Caco-2 (cell line): ENCODE results near the gene CASQ2. TPM values are rescaled to one million over a fixed set of nuclear protein-coding genes. Genes with fewer than 3 reads are reported as not detected.

Source experiments
- BruUV-seq: library from RNA; stranded (reverse); fragments of 400-500 nt; replicated peaks from 2 replicates; lab custom pipeline; 2021; lab: Mats Ljungman, UMichigan
- CTCF ChIA-PET: fragments of 300-600 bp; sonication (Branson Sonifier 250); formaldehyde crosslinking; loops from one replicate; lab custom pipeline; 2022; ENCODE audit warnings: antibody characterized with exemption; lab: Charles Lee
- POLR2A ChIA-PET: fragments of 300-600 bp; sonication (Branson Sonifier 250); formaldehyde crosslinking; loops from one replicate; lab custom pipeline; 2022; ENCODE audit warnings: antibody characterized with exemption; lab: Charles Lee
- DNase-seq, 2 experiments: peaks; one replicate each; pipeline versions ENCODE4 v3.0.0 to v3.0.0-alpha.2; 2020 to 2022
- H3K27me3 ChIP-seq: replicated peaks from 2 replicates; pipeline ENCODE4 v1.6.0; 2011; ENCODE audit warnings: low read length; ENCODE audit not compliant: control insufficient read depth, insufficient read depth
- H3K36me3 ChIP-seq: 2 replicates; pipeline ENCODE4 v1.5.1; 2011; ENCODE audit warnings: low read length; ENCODE audit not compliant: control insufficient read depth, insufficient read depth
- H3K4me1 ChIP-seq: fragments of 250-450 bp; sonication (Bioruptor Pico); 2 replicates; pipeline ENCODE4 v1.5.1; 2020; ENCODE audit warnings: mild to moderate bottlenecking
- H3K4me3 ChIP-seq: 2 replicates; pipeline ENCODE4 v1.5.1; 2011; ENCODE audit warnings: low read depth, mild to moderate bottlenecking, control low read depth, low read length
- H3K9me3 ChIP-seq: fragments of 250-450 bp; sonication (Bioruptor Pico); 2 replicates; pipeline ENCODE4 v1.5.1; 2020; ENCODE audit warnings: mild to moderate bottlenecking, moderate library complexity
- H3K27ac Mint-ChIP-seq: one replicate; pipeline ENCODE4 v1.8.0; 2022; ENCODE audit warnings: mixed read lengths; ENCODE audit not compliant: unreplicated experiment
- H3K27me3 Mint-ChIP-seq: one replicate; pipeline ENCODE4 v1.8.0; 2022; ENCODE audit warnings: mixed read lengths; ENCODE audit not compliant: insufficient read depth, unreplicated experiment
- H3K36me3 Mint-ChIP-seq: one replicate; pipeline ENCODE4 v1.8.0; 2022; ENCODE audit warnings: mild to moderate bottlenecking, mixed read lengths; ENCODE audit not compliant: insufficient read depth, unreplicated experiment
- H3K4me1 Mint-ChIP-seq: one replicate; pipeline ENCODE4 v1.8.0; 2022; ENCODE audit warnings: low read depth, mixed read lengths; ENCODE audit not compliant: unreplicated experiment
- H3K4me3 Mint-ChIP-seq: one replicate; pipeline ENCODE4 v1.8.0; 2022; ENCODE audit warnings: mild to moderate bottlenecking, moderate library complexity, mixed read lengths; ENCODE audit not compliant: unreplicated experiment
- H3K9me3 Mint-ChIP-seq: one replicate; pipeline ENCODE4 v1.8.0; 2022; ENCODE audit warnings: mixed read lengths; ENCODE audit not compliant: unreplicated experiment
- intact Hi-C: fragments of 100-400 bp; cut with micrococcal nuclease; formaldehyde crosslinking; loops from one replicate; pipeline ENCODE4 v1.10.0; 2022; ENCODE audit not compliant: unreplicated experiment
- total RNA-seq: library from RNA; stranded (reverse); gene quantifications from 2 replicates; pipeline ENCODE4 v1.2.3, GENCODE V29; 2022
- TF ChIP-seq, protein P1 (sequence below), 2 experiments: fragments of 200-600 bp in 1 of 2; IDR thresholded peaks; 1 replicate in 1 of 2; 2 replicates in 1 of 2; pipeline versions ENCODE4 v1.5.1 to v1.8.0; 2011 to 2022; ENCODE audit warnings: antibody characterized with exemption in 1 of 2, control low read depth in 1 of 2, inconsistent platforms in 1 of 2, low read depth in 1 of 2, low read length in 1 of 2, mild to moderate bottlenecking in 1 of 2, moderate library complexity in 1 of 2; ENCODE audit not compliant: insufficient read depth in 1 of 2, severe bottlenecking in 1 of 2, unreplicated experiment in 1 of 2

CASQ2 gene
- total RNA-seq, 1 experiment from 2014 or later = 0.18 TPM

DNA sequence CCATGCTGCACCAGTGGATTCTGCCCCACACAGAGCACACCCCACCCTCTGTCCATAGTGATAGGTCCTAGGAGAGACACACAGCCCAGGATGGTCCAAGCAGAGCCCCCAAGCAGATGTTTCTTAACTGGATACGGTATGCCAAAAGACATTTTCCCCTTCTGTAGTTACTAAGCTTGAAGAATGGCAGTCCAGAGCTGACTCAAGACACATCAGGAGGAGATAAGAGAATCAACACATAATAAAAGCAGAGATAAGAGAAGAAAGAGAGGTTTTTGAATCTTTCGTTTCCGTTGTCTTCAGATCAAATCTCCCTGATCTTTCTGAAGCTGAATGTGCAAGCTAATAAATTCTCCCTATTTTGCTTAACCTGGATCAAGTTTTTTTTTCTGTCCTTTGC is 21.8 kb upstream of the CASQ2 start:
- Histone ChIP-seq H3K27me3 (no peaks in the 10 kb centered on the region), H3K4me1 (peaks cover 11% of the 10 kb centered on the region; the same call in 1 of the 2 replicates), H3K9me3 (no peaks in the 10 kb centered on the region), H3K4me3 (no peak overlapping the region), H3K36me3 (no peaks in the 10 kb centered on the region)
- peaks cover 9% of the 10 kb centered on the region for H3K9me3 Mint-ChIP-seq
- H3K4me1 Mint-ChIP-seq = peaks cover 9% of the 10 kb centered on the region
- H3K27ac Mint-ChIP-seq = peak overlapping the region; percentile 57
- H3K27me3 Mint-ChIP-seq = no peaks in the 10 kb centered on the region
- no peaks in the 10 kb centered on the region for H3K36me3 Mint-ChIP-seq
- ChIA-PET POLR2A (no interaction called here), CTCF (interaction anchor here (0.7 kb wide), 1 partner anchor 17 kb away, joined by 3 read pairs; no protein-coding TSS in a partner anchor)
- intact Hi-C loops = no loop called here
- no TSS peak for BruUV-seq
- no peak for DNase-seq
- peak overlapping the region; percentile 56 for H3K4me3 Mint-ChIP-seq
- TF ChIP-seq, protein P1, sequence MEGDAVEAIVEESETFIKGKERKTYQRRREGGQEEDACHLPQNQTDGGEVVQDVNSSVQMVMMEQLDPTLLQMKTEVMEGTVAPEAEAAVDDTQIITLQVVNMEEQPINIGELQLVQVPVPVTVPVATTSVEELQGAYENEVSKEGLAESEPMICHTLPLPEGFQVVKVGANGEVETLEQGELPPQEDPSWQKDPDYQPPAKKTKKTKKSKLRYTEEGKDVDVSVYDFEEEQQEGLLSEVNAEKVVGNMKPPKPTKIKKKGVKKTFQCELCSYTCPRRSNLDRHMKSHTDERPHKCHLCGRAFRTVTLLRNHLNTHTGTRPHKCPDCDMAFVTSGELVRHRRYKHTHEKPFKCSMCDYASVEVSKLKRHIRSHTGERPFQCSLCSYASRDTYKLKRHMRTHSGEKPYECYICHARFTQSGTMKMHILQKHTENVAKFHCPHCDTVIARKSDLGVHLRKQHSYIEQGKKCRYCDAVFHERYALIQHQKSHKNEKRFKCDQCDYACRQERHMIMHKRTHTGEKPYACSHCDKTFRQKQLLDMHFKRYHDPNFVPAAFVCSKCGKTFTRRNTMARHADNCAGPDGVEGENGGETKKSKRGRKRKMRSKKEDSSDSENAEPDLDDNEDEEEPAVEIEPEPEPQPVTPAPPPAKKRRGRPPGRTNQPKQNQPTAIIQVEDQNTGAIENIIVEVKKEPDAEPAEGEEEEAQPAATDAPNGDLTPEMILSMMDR (IDR thresholded peaks at IDR 0.05; ENCODE audit: insufficient read depth in 1 of 2, low read depth in 1 of 2, low read length in 1 of 2, severe bottlenecking in 1 of 2, unreplicated experiment in 1 of 2) = no peak

GRCh38 chr1:115783311-115783710 is 14.8 kb upstream of the CASQ2 start:
- CTCF ChIA-PET = interaction anchor here (1.0 to 1.9 kb wide), 5 partner anchors 12 to 198 kb away, joined by 3 to 6 read pairs (median 3); no protein-coding TSS in a partner anchor
- peak overlapping the region; percentile 91 for H3K27ac Mint-ChIP-seq
- no peaks in the 10 kb centered on the region for H3K36me3 Mint-ChIP-seq
- POLR2A ChIA-PET = no interaction called here
- no peak overlapping the region for H3K4me3 Mint-ChIP-seq
- peaks cover 7% of the 10 kb centered on the region for H3K4me1 Mint-ChIP-seq
- BruUV-seq = no TSS peak
- DNase-seq = no peak
- H3K27me3 Mint-ChIP-seq = no peaks in the 10 kb centered on the region
- Histone ChIP-seq H3K9me3 (no peaks in the 10 kb centered on the region), H3K27me3 (no peaks in the 10 kb centered on the region), H3K4me1 (peaks cover 17% of the 10 kb centered on the region; the same call in 1 of the 2 replicates), H3K36me3 (no peaks in the 10 kb centered on the region), H3K4me3 (no peak overlapping the region)
- TF ChIP-seq, protein P1 (IDR thresholded peaks at IDR 0.05; ENCODE audit: insufficient read depth in 1 of 2, low read depth in 1 of 2, low read length in 1 of 2, severe bottlenecking in 1 of 2, unreplicated experiment in 1 of 2) = no peak
- intact Hi-C loops = no loop called here
- H3K9me3 Mint-ChIP-seq = peaks cover 9% of the 10 kb centered on the region

GRCh38 chr1:115782571-115783281 is 14.2 kb upstream of the CASQ2 start:
- POLR2A ChIA-PET = no interaction called here
- DNase-seq = peak; percentile 66

More at GRCh38 chr1:115782571-115783281, 14.2 kb upstream of the CASQ2 start:
- intact Hi-C loops = no loop called here
- Mint-ChIP-seq H3K27ac (peak overlapping the region; percentile 91), H3K27me3 (no peaks in the 10 kb centered on the region), H3K36me3 (no peaks in the 10 kb centered on the region), H3K4me1 (peaks cover 7% of the 10 kb centered on the region), H3K4me3 (peak overlapping the region; percentile 12), H3K9me3 (peaks cover 9% of the 10 kb centered on the region)
- TF ChIP-seq, protein P1 (IDR thresholded peaks at IDR 0.05; ENCODE audit: insufficient read depth in 1 of 2, low read depth in 1 of 2, low read length in 1 of 2, severe bottlenecking in 1 of 2, unreplicated experiment in 1 of 2) = no peak
- Histone ChIP-seq H3K4me3 (no peak overlapping the region), H3K9me3 (no peaks in the 10 kb centered on the region), H3K4me1 (peaks cover 17% of the 10 kb centered on the region; the same call in 1 of the 2 replicates), H3K27me3 (no peaks in the 10 kb centered on the region), H3K36me3 (no peaks in the 10 kb centered on the region)
- BruUV-seq = no TSS peak
- CTCF ChIA-PET = interaction anchor here (1.0 to 1.9 kb wide), 5 partner anchors 11 to 199 kb away, joined by 3 to 6 read pairs (median 3); no protein-coding TSS in a partner anchor
